NCI-H510A treated with DMSO at 0.1 percent for 48 hours (cell line): Measurements from ENCODE around the gene SMIM24.
"Not testable (repeated sequence)": the region's sequence is repeated elsewhere in the genome, so short reads cannot be mapped to it uniquely, and the experiment has no call there.

ENCODE experiments used
- DNase-seq: peaks from one replicate; lab custom pipeline; 2025; lab: John Stamatoyannopoulos, UW

SMIM24 gene

GRCh38 chr19:3480383-3481091 is at the start of gene SMIM24:
TSS of gene SMIM24 (minus strand) at chr19:3480525. CDS start at chr19:3480463, 62 bp downstream.
- DNase-seq: no peak

GRCh38 chr19:3529299-3529698 is 49.0 kb upstream of the SMIM24 start:
- DNase-seq: not testable (repeated sequence)

GRCh38 chr19:3528539-3529211 is 48.4 kb upstream of the SMIM24 start:
- DNase-seq: no peak

- DNase-seq: no peak
Observed at GRCh38 chr19:3528080-3528479, 47.8 kb upstream of the SMIM24 start.

- DNase-seq: no peak
Observed at GRCh38 chr19:3527238-3527910, 47.0 kb upstream of the SMIM24 start.

GRCh38 chr19:3526507-3527237 is 46.3 kb upstream of the SMIM24 start:
- no peak for DNase-seq

GRCh38 chr19:3524904-3525451 is 44.7 kb upstream of the SMIM24 start:
- DNase-seq: no peak

GRCh38 chr19:3524078-3524842 is 43.9 kb upstream of the SMIM24 start:
- no peak for DNase-seq

GRCh38 chr19:3523361-3524077 is 43.2 kb upstream of the SMIM24 start:
- no peak for DNase-seq

GRCh38 chr19:3522421-3523360 is 42.4 kb upstream of the SMIM24 start:
- no peak for DNase-seq

- no peak for DNase-seq
Observed at GRCh38 chr19:3521104-3521445, 40.8 kb upstream of the SMIM24 start.

GRCh38 chr19:3520166-3521103 is 40.1 kb upstream of the SMIM24 start:
- DNase-seq: no peak

GRCh38 chr19:3519126-3519525 is 38.8 kb upstream of the SMIM24 start:
- no peak for DNase-seq

- DNase-seq: no peak
Observed at GRCh38 chr19:3518659-3519058, 38.3 kb upstream of the SMIM24 start.

- DNase-seq: no peak
Observed at GRCh38 chr19:3518255-3518654, 37.9 kb upstream of the SMIM24 start.

- no peak for DNase-seq
Observed at GRCh38 chr19:3517638-3518037, 37.3 kb upstream of the SMIM24 start.

- peak; percentile 75 for DNase-seq
Observed at GRCh38 chr19:3516675-3517207, 36.4 kb upstream of the SMIM24 start.

GRCh38 chr19:3515891-3516422 is 35.6 kb upstream of the SMIM24 start:
- DNase-seq: no peak
